Endothelial cell of umbilical vein (primary cell): ENCODE results near the gene CD24. TPM values are rescaled to one million over a fixed set of nuclear protein-coding genes. Genes with fewer than 3 reads are reported as not detected.

Source experiments
- BruUV-seq: library from RNA; stranded (reverse); fragments of 400-500 nt; replicated peaks from 2 replicates; lab custom pipeline; 2021; lab: Mats Ljungman, UMichigan
- CTCF ChIA-PET: fragments of 300-600, 350-600 bp; sonication (Branson Sonifier 250); formaldehyde crosslinking; loops from one replicate; lab custom pipeline; 2021; ENCODE audit warnings: antibody characterized with exemption, inconsistent platforms; lab: Charles Lee
- POLR2A ChIA-PET: fragments of 300-600, 350-600 bp; sonication (Branson Sonifier 250); formaldehyde crosslinking; loops from one replicate; lab custom pipeline; 2021; ENCODE audit warnings: antibody characterized with exemption, inconsistent platforms; lab: Charles Lee
- DNase-seq: peaks from one replicate; pipeline ENCODE4 v3.0.0-alpha.2; 2011; ENCODE audit warnings: low read depth, low spot score
- FAIRE-seq: peaks from 2 replicates; lab custom pipeline; 2011; peaks lifted over from hg19 to GRCh38; lab: Jason Lieb, UNC
- H2AFZ ChIP-seq: 2 replicates; pipeline ENCODE4 v1.6.0; 2012; ENCODE audit warnings: low read depth, low read length, control low read depth, inconsistent platforms
- H3K27ac ChIP-seq: 2 replicates; pipeline ENCODE4 v1.5.1; 2011; ENCODE audit warnings: low read depth, mild to moderate bottlenecking, control low read depth, low read length, moderate library complexity; ENCODE audit not compliant: insufficient read depth
- H3K27me3 ChIP-seq, 2 experiments: 2 replicates each; pipeline versions ENCODE4 v1.6.0 to v1.6.1; 2011; ENCODE audit warnings: low read length in 2 of 2, mixed read lengths in 1 of 2; ENCODE audit not compliant: control insufficient read depth in 2 of 2, insufficient read depth in 2 of 2
- H3K36me3 ChIP-seq, 2 experiments: 2 replicates in 1 of 2; 3 replicates in 1 of 2; pipeline ENCODE4 v1.5.1; 2011; ENCODE audit warnings: low read length in 2 of 2, mild to moderate bottlenecking in 1 of 2, moderate library complexity in 1 of 2; ENCODE audit not compliant: control insufficient read depth in 2 of 2, insufficient read depth in 2 of 2; ENCODE audit errors: extremely low read depth in 1 of 2
- H3K4me1 ChIP-seq: 3 replicates; pipeline ENCODE4 v1.5.1; 2011; ENCODE audit warnings: mild to moderate bottlenecking, low read length; ENCODE audit not compliant: control insufficient read depth, insufficient read depth; ENCODE audit errors: extremely low read depth
- H3K4me2 ChIP-seq: 2 replicates; pipeline ENCODE4 v1.6.1; 2011; ENCODE audit warnings: low read length, control low read depth, mixed read lengths; ENCODE audit not compliant: insufficient read depth
- H3K4me3 ChIP-seq, 3 experiments: fragments of 200-600 bp in 1 of 3; sonication (generic), shearing (Covaris generic) in 1 of 3; replicated peaks in 1 of 3; 2 replicates each; pipeline ENCODE4 v1.5.1; 2011 to 2016; ENCODE audit warnings: control low read depth in 3 of 3, low read length in 3 of 3, mild to moderate bottlenecking in 2 of 3, inconsistent platforms in 1 of 3, low read depth in 1 of 3, moderate library complexity in 1 of 3; ENCODE audit not compliant: insufficient read depth in 1 of 3
- H3K79me2 ChIP-seq: 2 replicates; pipeline ENCODE4 v1.6.0; 2012; ENCODE audit warnings: low read length, inconsistent platforms; ENCODE audit not compliant: control insufficient read depth, insufficient read depth
- H3K9ac ChIP-seq: replicated peaks from 2 replicates; pipeline ENCODE3; 2011; ENCODE audit warnings: low read length, control low read depth; ENCODE audit not compliant: insufficient read depth; ENCODE audit errors: extremely low read depth
- H3K9me1 ChIP-seq: replicated peaks from 3 replicates; pipeline ENCODE4 v1.6.0; 2011; ENCODE audit warnings: mild to moderate bottlenecking, low read length; ENCODE audit not compliant: control insufficient read depth, insufficient read depth; ENCODE audit errors: extremely low read depth
- H3K9me3 ChIP-seq: replicated peaks from 2 replicates; pipeline ENCODE4 v1.5.1; 2012; ENCODE audit warnings: low read length, inconsistent platforms; ENCODE audit not compliant: control insufficient read depth, insufficient read depth
- H4K20me1 ChIP-seq: replicated peaks from 2 replicates; pipeline ENCODE3; 2011; ENCODE audit warnings: mild to moderate bottlenecking, low read length; ENCODE audit not compliant: control insufficient read depth, insufficient read depth; ENCODE audit errors: extremely low read depth
- CTCF ChIP-seq, 2 donors: IDR thresholded peaks; 1 replicate in 1 of 2; 2 replicates in 1 of 2; pipeline ENCODE4 v1.5.1; 2011; ENCODE audit warnings: low read length in 2 of 2, mild to moderate bottlenecking in 2 of 2, moderate library complexity in 2 of 2, control low read depth in 1 of 2, inconsistent platforms in 1 of 2, low read depth in 1 of 2; ENCODE audit not compliant: insufficient read depth in 1 of 2; ENCODE audit errors: extremely low read depth in 1 of 2
- EZH2 ChIP-seq: IDR thresholded peaks from 2 replicates; pipeline ENCODE4 v1.6.1; 2012; ENCODE audit warnings: borderline replicate concordance, low read depth, mild to moderate bottlenecking, moderate library complexity, low read length, inconsistent platforms; ENCODE audit not compliant: severe bottlenecking
- FOS ChIP-seq: IDR thresholded peaks from 2 replicates; pipeline ENCODE4 v1.6.1; 2011; ENCODE audit warnings: mild to moderate bottlenecking, low read length, moderate library complexity, borderline replicate concordance; ENCODE audit not compliant: insufficient read depth
- GATA2 ChIP-seq: IDR thresholded peaks from 2 replicates; pipeline ENCODE4 v1.7.0; 2011; ENCODE audit warnings: low read depth, mild to moderate bottlenecking, moderate library complexity, mixed read lengths, low read length; ENCODE audit not compliant: insufficient read length, insufficient read depth
- JUN ChIP-seq: IDR thresholded peaks from 2 replicates; pipeline ENCODE4 v1.6.1; 2011; ENCODE audit warnings: borderline replicate concordance, low read depth; ENCODE audit not compliant: insufficient read length, insufficient read depth
- MYC ChIP-seq: IDR thresholded peaks from one replicate; pipeline ENCODE4 v1.6.1; 2011; ENCODE audit warnings: mild to moderate bottlenecking, low read depth, low read length
- POLR2A ChIP-seq: IDR thresholded peaks from 2 replicates; pipeline ENCODE4 v1.6.1; 2012; ENCODE audit warnings: low read depth, mild to moderate bottlenecking, control low read depth, low read length
- POLR2AphosphoS5 ChIP-seq: IDR thresholded peaks from 2 replicates; pipeline ENCODE4 v1.6.1; 2012; ENCODE audit warnings: low read depth, mild to moderate bottlenecking, control low read depth, low read length, moderate library complexity; ENCODE audit not compliant: insufficient read depth
- dilution Hi-C: fragments of 300-500 bp; cut with MboI; formaldehyde crosslinking; loops from one replicate; pipeline ENCODE4 v1.15.0; 2019; ENCODE audit warnings: low sequenced_read_pairs; ENCODE audit not compliant: extremely low pct_ligation_motif_present
- intact Hi-C: fragments of 100-400 bp; cut with micrococcal nuclease; formaldehyde crosslinking; loops from one replicate; pipeline ENCODE4 v1.10.0; 2022
- polyA plus RNA-seq, 4 experiments: library from polyadenylated mRNA; depleted of rRNA in 3 of 4; stranded (reverse) in 3 of 4; unstranded in 1 of 4; fragments of >200 nt; gene quantifications; 2 replicates each; pipeline versions ENCODE4 v1.2.1 to v1.2.3, GENCODE V29; 2011 to 2012; ENCODE audit warnings: missing spikeins in 1 of 4
- total RNA-seq: library from RNA; stranded (reverse); gene quantifications from 2 replicates; pipeline ENCODE4 v1.2.3, GENCODE V29; 2021
- TF ChIP-seq, protein P1 (sequence below): IDR thresholded peaks from 2 replicates; pipeline ENCODE4 v1.6.1; 2011; ENCODE audit not compliant: insufficient read depth, insufficient read length

The CD24 gene
- total and polyA plus RNA-seq, 2 donors (not counting 3 experiments of a cell fraction or from before 2014, with no cell fraction given): 2.5 to 10.2 TPM

GRCh38 chr6:106979435-106979884 is 4.9 kb upstream of the CD24 start:
- Histone ChIP-seq H3K4me3 (no peak overlapping the region), H3K9ac (no peak overlapping the region), H3K4me1 (no peaks in the 10 kb centered on the region), H3K36me3 (no peaks in the 10 kb centered on the region), H3K27ac (no peak overlapping the region), H3K9me1 (no peaks in the 10 kb centered on the region), H2AFZ (no peak overlapping the region), H3K27me3 (peaks cover 11 to 23% of the 10 kb centered on the region in 2 experiments), H3K79me2 (no peaks in the 10 kb centered on the region), H3K4me2 (no peak overlapping the region), H3K9me3 (no peaks in the 10 kb centered on the region), H4K20me1 (no peaks in the 10 kb centered on the region)
- ChIA-PET POLR2A (no interaction called here), CTCF (interaction anchor here (0.6 to 7.1 kb wide), 38 partner anchors 10 to 1548 kb away, joined by 3 to 83 read pairs (median 4); partner anchors contain the start of gene CRYBG1)
- intact Hi-C loops: loop anchor here (1.0 kb wide), 6 partner anchors 371 to 644 kb away; no protein-coding TSS in a partner anchor
- DNase-seq (peak; percentile 78), FAIRE-seq (no peak)
- TF ChIP-seq FOS (no peak), CTCF (IDR thresholded peaks at IDR 0.05; ENCODE audit: extremely low read depth in 1 of 2, insufficient read depth in 1 of 2, low read depth in 1 of 2, low read length in 2 of 2) (peak; percentile 93 to 94)
- dilution Hi-C loops: no loop called here
- no TSS peak for BruUV-seq

GRCh38 chr6:106977246-106977645 is 2.7 kb upstream of the CD24 start:
- peaks cover 3% of the 10 kb centered on the region for H3K4me1 ChIP-seq
- no TSS peak for BruUV-seq
- no peak for TF ChIP-seq POLR2AphosphoS5
- no peak for TF ChIP-seq JUN
- no peak for TF ChIP-seq POLR2A
- TF ChIP-seq GATA2: no peak
- TF ChIP-seq, protein P1, sequence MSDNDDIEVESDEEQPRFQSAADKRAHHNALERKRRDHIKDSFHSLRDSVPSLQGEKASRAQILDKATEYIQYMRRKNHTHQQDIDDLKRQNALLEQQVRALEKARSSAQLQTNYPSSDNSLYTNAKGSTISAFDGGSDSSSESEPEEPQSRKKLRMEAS: no peak
- no peak for TF ChIP-seq EZH2
- TF ChIP-seq CTCF (IDR thresholded peaks at IDR 0.05; ENCODE audit: extremely low read depth in 1 of 2, insufficient read depth in 1 of 2, low read depth in 1 of 2, low read length in 2 of 2): no peak
- no peak for TF ChIP-seq FOS
- TF ChIP-seq MYC: no peak
- dilution Hi-C loops: no loop called here
- no peaks in the 10 kb centered on the region for H3K9me1 ChIP-seq
- H3K27me3 ChIP-seq: peaks cover 31 to 45% of the 10 kb centered on the region in 2 experiments
- POLR2A ChIA-PET: no interaction called here
- intact Hi-C loops: no loop called here
- no peaks in the 10 kb centered on the region for H3K9me3 ChIP-seq
- FAIRE-seq (no peak), DNase-seq (no peak)
- no peak overlapping the region for H3K4me3 ChIP-seq
- no peaks in the 10 kb centered on the region for H3K36me3 ChIP-seq
- H3K9ac ChIP-seq: no peak overlapping the region
- no peaks in the 10 kb centered on the region for H3K79me2 ChIP-seq
- H4K20me1 ChIP-seq: no peaks in the 10 kb centered on the region
- H3K27ac ChIP-seq: no peak overlapping the region
- no peak overlapping the region for H2AFZ ChIP-seq
- CTCF ChIA-PET: interaction anchor here (0.9 to 7.1 kb wide), 6 partner anchors 21 to 642 kb away, joined by 3 to 83 read pairs (median 4); no protein-coding TSS in a partner anchor
- H3K4me2 ChIP-seq: no peak overlapping the region
